Endothelial cell of umbilical vein (primary cell): ENCODE results near the gene NAXD. TPM values are rescaled to one million over a fixed set of nuclear protein-coding genes. Genes with fewer than 3 reads are reported as not detected.

Experiments
- BruUV-seq: library from RNA; stranded (reverse); fragments of 400-500 nt; replicated peaks from 2 replicates; lab custom pipeline; 2021; lab: Mats Ljungman, UMichigan
- CTCF ChIA-PET: fragments of 300-600, 350-600 bp; sonication (Branson Sonifier 250); formaldehyde crosslinking; loops from one replicate; lab custom pipeline; 2021; ENCODE audit warnings: antibody characterized with exemption, inconsistent platforms; lab: Charles Lee
- POLR2A ChIA-PET: fragments of 300-600, 350-600 bp; sonication (Branson Sonifier 250); formaldehyde crosslinking; loops from one replicate; lab custom pipeline; 2021; ENCODE audit warnings: antibody characterized with exemption, inconsistent platforms; lab: Charles Lee
- DNase-seq: peaks from one replicate; pipeline ENCODE4 v3.0.0-alpha.2; 2011; ENCODE audit warnings: low read depth, low spot score
- FAIRE-seq: peaks from 2 replicates; lab custom pipeline; 2011; peaks lifted over from hg19 to GRCh38; lab: Jason Lieb, UNC
- H2AFZ ChIP-seq: 2 replicates; pipeline ENCODE4 v1.6.0; 2012; ENCODE audit warnings: low read depth, low read length, control low read depth, inconsistent platforms
- H3K27ac ChIP-seq: 2 replicates; pipeline ENCODE4 v1.5.1; 2011; ENCODE audit warnings: low read depth, mild to moderate bottlenecking, control low read depth, low read length, moderate library complexity; ENCODE audit not compliant: insufficient read depth
- H3K27me3 ChIP-seq, 2 experiments: 2 replicates each; pipeline versions ENCODE4 v1.6.0 to v1.6.1; 2011; ENCODE audit warnings: low read length in 2 of 2, mixed read lengths in 1 of 2; ENCODE audit not compliant: control insufficient read depth in 2 of 2, insufficient read depth in 2 of 2
- H3K36me3 ChIP-seq, 2 experiments: 2 replicates in 1 of 2; 3 replicates in 1 of 2; pipeline ENCODE4 v1.5.1; 2011; ENCODE audit warnings: low read length in 2 of 2, mild to moderate bottlenecking in 1 of 2, moderate library complexity in 1 of 2; ENCODE audit not compliant: control insufficient read depth in 2 of 2, insufficient read depth in 2 of 2; ENCODE audit errors: extremely low read depth in 1 of 2
- H3K4me1 ChIP-seq: 3 replicates; pipeline ENCODE4 v1.5.1; 2011; ENCODE audit warnings: mild to moderate bottlenecking, low read length; ENCODE audit not compliant: control insufficient read depth, insufficient read depth; ENCODE audit errors: extremely low read depth
- H3K4me2 ChIP-seq: 2 replicates; pipeline ENCODE4 v1.6.1; 2011; ENCODE audit warnings: low read length, control low read depth, mixed read lengths; ENCODE audit not compliant: insufficient read depth
- H3K4me3 ChIP-seq, 3 experiments: fragments of 200-600 bp in 1 of 3; sonication (generic), shearing (Covaris generic) in 1 of 3; replicated peaks in 1 of 3; 2 replicates each; pipeline ENCODE4 v1.5.1; 2011 to 2016; ENCODE audit warnings: control low read depth in 3 of 3, low read length in 3 of 3, mild to moderate bottlenecking in 2 of 3, inconsistent platforms in 1 of 3, low read depth in 1 of 3, moderate library complexity in 1 of 3; ENCODE audit not compliant: insufficient read depth in 1 of 3
- H3K79me2 ChIP-seq: 2 replicates; pipeline ENCODE4 v1.6.0; 2012; ENCODE audit warnings: low read length, inconsistent platforms; ENCODE audit not compliant: control insufficient read depth, insufficient read depth
- H3K9ac ChIP-seq: replicated peaks from 2 replicates; pipeline ENCODE3; 2011; ENCODE audit warnings: low read length, control low read depth; ENCODE audit not compliant: insufficient read depth; ENCODE audit errors: extremely low read depth
- H3K9me1 ChIP-seq: replicated peaks from 3 replicates; pipeline ENCODE4 v1.6.0; 2011; ENCODE audit warnings: mild to moderate bottlenecking, low read length; ENCODE audit not compliant: control insufficient read depth, insufficient read depth; ENCODE audit errors: extremely low read depth
- H3K9me3 ChIP-seq: replicated peaks from 2 replicates; pipeline ENCODE4 v1.5.1; 2012; ENCODE audit warnings: low read length, inconsistent platforms; ENCODE audit not compliant: control insufficient read depth, insufficient read depth
- H4K20me1 ChIP-seq: replicated peaks from 2 replicates; pipeline ENCODE3; 2011; ENCODE audit warnings: mild to moderate bottlenecking, low read length; ENCODE audit not compliant: control insufficient read depth, insufficient read depth; ENCODE audit errors: extremely low read depth
- EZH2 ChIP-seq: IDR thresholded peaks from 2 replicates; pipeline ENCODE4 v1.6.1; 2012; ENCODE audit warnings: borderline replicate concordance, low read depth, mild to moderate bottlenecking, moderate library complexity, low read length, inconsistent platforms; ENCODE audit not compliant: severe bottlenecking
- FOS ChIP-seq: IDR thresholded peaks from 2 replicates; pipeline ENCODE4 v1.6.1; 2011; ENCODE audit warnings: mild to moderate bottlenecking, low read length, moderate library complexity, borderline replicate concordance; ENCODE audit not compliant: insufficient read depth
- GATA2 ChIP-seq: IDR thresholded peaks from 2 replicates; pipeline ENCODE4 v1.7.0; 2011; ENCODE audit warnings: low read depth, mild to moderate bottlenecking, moderate library complexity, mixed read lengths, low read length; ENCODE audit not compliant: insufficient read length, insufficient read depth
- JUN ChIP-seq: IDR thresholded peaks from 2 replicates; pipeline ENCODE4 v1.6.1; 2011; ENCODE audit warnings: borderline replicate concordance, low read depth; ENCODE audit not compliant: insufficient read length, insufficient read depth
- MYC ChIP-seq: IDR thresholded peaks from one replicate; pipeline ENCODE4 v1.6.1; 2011; ENCODE audit warnings: mild to moderate bottlenecking, low read depth, low read length
- POLR2A ChIP-seq: IDR thresholded peaks from 2 replicates; pipeline ENCODE4 v1.6.1; 2012; ENCODE audit warnings: low read depth, mild to moderate bottlenecking, control low read depth, low read length
- dilution Hi-C: fragments of 300-500 bp; cut with MboI; formaldehyde crosslinking; loops from one replicate; pipeline ENCODE4 v1.15.0; 2019; ENCODE audit warnings: low sequenced_read_pairs; ENCODE audit not compliant: extremely low pct_ligation_motif_present
- intact Hi-C: fragments of 100-400 bp; cut with micrococcal nuclease; formaldehyde crosslinking; loops from one replicate; pipeline ENCODE4 v1.10.0; 2022
- polyA plus RNA-seq, 4 experiments: library from polyadenylated mRNA; depleted of rRNA in 3 of 4; stranded (reverse) in 3 of 4; unstranded in 1 of 4; fragments of >200 nt; gene quantifications; 2 replicates each; pipeline versions ENCODE4 v1.2.1 to v1.2.3, GENCODE V29; 2011 to 2012; ENCODE audit warnings: missing spikeins in 1 of 4
- total RNA-seq: library from RNA; stranded (reverse); gene quantifications from 2 replicates; pipeline ENCODE4 v1.2.3, GENCODE V29; 2021
- TF ChIP-seq, protein P1 (sequence below), 2 donors: IDR thresholded peaks; 1 replicate in 1 of 2; 2 replicates in 1 of 2; pipeline ENCODE4 v1.5.1; 2011; ENCODE audit warnings: low read length in 2 of 2, mild to moderate bottlenecking in 2 of 2, moderate library complexity in 2 of 2, control low read depth in 1 of 2, inconsistent platforms in 1 of 2, low read depth in 1 of 2; ENCODE audit not compliant: insufficient read depth in 1 of 2; ENCODE audit errors: extremely low read depth in 1 of 2

NAXD gene
- total and polyA plus RNA-seq, 2 donors (not counting 3 experiments of a cell fraction or from before 2014, with no cell fraction given) = 19.9 to 42.9 TPM

DNA sequence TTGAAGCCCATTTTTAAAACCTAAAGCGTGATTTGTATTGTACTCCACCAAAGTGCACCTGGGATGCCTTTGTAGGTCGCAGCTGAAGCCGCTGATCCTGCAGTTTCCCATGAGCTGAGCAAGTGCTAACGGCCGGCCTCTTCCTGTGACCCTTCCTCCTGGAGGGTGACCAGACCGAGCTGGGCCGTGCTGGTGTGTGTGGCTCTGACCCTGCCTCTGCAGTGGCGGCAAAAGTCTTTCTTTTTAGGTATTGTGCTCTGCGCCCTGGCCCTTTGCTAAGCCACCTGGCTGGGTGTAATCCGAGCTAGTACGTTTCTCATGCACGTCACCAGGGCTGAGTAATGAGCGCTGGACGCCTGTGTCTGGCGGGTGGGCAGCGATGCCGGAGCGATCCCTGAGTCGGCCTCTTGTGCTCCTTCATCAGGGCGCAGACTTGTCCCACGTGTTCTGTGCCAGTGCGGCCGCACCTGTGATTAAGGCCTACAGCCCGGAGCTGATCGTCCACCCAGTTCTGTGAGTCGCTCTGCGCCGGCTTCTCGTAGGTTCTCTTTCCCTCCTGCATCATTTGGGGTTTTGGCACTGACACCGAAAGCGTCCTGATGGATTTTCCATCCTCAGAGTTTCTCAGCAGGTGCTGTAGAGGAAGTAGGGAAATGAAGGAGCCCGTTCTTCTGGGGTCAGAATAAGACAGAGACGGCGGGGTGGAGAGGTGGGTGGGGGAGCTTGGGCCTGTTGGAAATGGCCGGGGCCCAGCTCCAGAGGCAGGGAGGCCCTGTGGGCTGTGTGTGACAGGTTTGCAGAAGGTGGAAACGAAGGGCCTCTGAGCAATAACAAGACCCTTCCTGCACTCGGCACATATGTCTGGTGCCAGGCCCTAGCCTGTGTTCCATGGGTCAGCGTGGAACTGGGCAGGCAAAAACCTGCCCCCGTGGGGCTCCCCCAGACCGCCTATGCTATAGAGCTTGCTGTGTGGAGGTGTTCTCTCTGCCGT lies 9.7 kb downstream of the NAXD start:
- no peak for TF ChIP-seq GATA2
- no peak for TF ChIP-seq POLR2A
- no peak for TF ChIP-seq FOS
- no peak for TF ChIP-seq MYC
- TF ChIP-seq, protein P1, sequence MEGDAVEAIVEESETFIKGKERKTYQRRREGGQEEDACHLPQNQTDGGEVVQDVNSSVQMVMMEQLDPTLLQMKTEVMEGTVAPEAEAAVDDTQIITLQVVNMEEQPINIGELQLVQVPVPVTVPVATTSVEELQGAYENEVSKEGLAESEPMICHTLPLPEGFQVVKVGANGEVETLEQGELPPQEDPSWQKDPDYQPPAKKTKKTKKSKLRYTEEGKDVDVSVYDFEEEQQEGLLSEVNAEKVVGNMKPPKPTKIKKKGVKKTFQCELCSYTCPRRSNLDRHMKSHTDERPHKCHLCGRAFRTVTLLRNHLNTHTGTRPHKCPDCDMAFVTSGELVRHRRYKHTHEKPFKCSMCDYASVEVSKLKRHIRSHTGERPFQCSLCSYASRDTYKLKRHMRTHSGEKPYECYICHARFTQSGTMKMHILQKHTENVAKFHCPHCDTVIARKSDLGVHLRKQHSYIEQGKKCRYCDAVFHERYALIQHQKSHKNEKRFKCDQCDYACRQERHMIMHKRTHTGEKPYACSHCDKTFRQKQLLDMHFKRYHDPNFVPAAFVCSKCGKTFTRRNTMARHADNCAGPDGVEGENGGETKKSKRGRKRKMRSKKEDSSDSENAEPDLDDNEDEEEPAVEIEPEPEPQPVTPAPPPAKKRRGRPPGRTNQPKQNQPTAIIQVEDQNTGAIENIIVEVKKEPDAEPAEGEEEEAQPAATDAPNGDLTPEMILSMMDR (IDR thresholded peaks at IDR 0.05; ENCODE audit: extremely low read depth in 1 of 2, insufficient read depth in 1 of 2, low read depth in 1 of 2, low read length in 2 of 2) = no peak
- TF ChIP-seq EZH2 = no peak
- no peak for TF ChIP-seq JUN
- DNase-seq = no peak
- Histone ChIP-seq H3K4me3 (no peak overlapping the region), H3K36me3 (peaks cover 8 to 31% of the 10 kb centered on the region in 2 experiments), H4K20me1 (no peaks in the 10 kb centered on the region), H3K4me2 (no peak overlapping the region), H3K27ac (no peak overlapping the region), H2AFZ (no peak overlapping the region), H3K27me3 (no peaks in the 10 kb centered on the region), H3K9me1 (no peaks in the 10 kb centered on the region), H3K9me3 (no peaks in the 10 kb centered on the region), H3K4me1 (no peaks in the 10 kb centered on the region), H3K79me2 (peaks cover 73% of the 10 kb centered on the region), H3K9ac (no peak overlapping the region)
- dilution Hi-C loops (no loop called here), intact Hi-C loops (no loop called here)
- BruUV-seq = no TSS peak
- no peak for FAIRE-seq
- CTCF ChIA-PET = no interaction called here
- POLR2A ChIA-PET = interaction anchor here (0.5 kb wide), 1 partner anchor 87 kb away, joined by 3 read pairs; no protein-coding TSS in a partner anchor
